Epithelial cell of esophagus (primary cell): ENCODE measurements around the gene NUDT21.
A peak's percentile ranks its signal among the peaks of the same experiment; 100 is the strongest.
"Not testable (repeated sequence)": the region's sequence is repeated elsewhere in the genome, so short reads cannot be mapped to it uniquely, and the experiment has no call there.

ENCODE experiments used
- DNase-seq: peaks from one replicate; pipeline ENCODE4 v3.0.0; 2010; ENCODE audit warnings: low read depth
- H3K4me3 ChIP-seq: 2 replicates; pipeline ENCODE4 v1.5.1; 2011; ENCODE audit warnings: mild to moderate bottlenecking, low read length, control low read depth
- CTCF ChIP-seq: IDR thresholded peaks from 2 replicates; pipeline ENCODE4 v1.5.1; 2011; ENCODE audit warnings: low read depth, mild to moderate bottlenecking, low read length, control low read depth, inconsistent platforms; ENCODE audit not compliant: insufficient read depth; ENCODE audit errors: missing control alignments

NUDT21 gene

GRCh38 chr16:56409195-56409594 is 41.9 kb downstream of the NUDT21 start:
- H3K4me3 ChIP-seq = no peak overlapping the region
- TF ChIP-seq CTCF = no peak
- peak; percentile 91 for DNase-seq

- no peak for TF ChIP-seq CTCF
- peak; percentile 60 for DNase-seq
- H3K4me3 ChIP-seq = no peak overlapping the region
Measured at GRCh38 chr16:56408379-56409098, 42.6 kb downstream of the NUDT21 start.

GRCh38 chr16:56405977-56406672 is 45.0 kb downstream of the NUDT21 start:
- H3K4me3 ChIP-seq = no peak overlapping the region
- no peak for TF ChIP-seq CTCF
- DNase-seq = no peak

GRCh38 chr16:56401482-56401881 is 49.6 kb downstream of the NUDT21 start:
- peak; percentile 38 for DNase-seq
- no peak overlapping the region for H3K4me3 ChIP-seq
- TF ChIP-seq CTCF = peak; percentile 41

GRCh38 chr16:56400458-56400857 is 50.7 kb downstream of the NUDT21 start:
- no peak for DNase-seq
- H3K4me3 ChIP-seq = no peak overlapping the region
- TF ChIP-seq CTCF = no peak

- TF ChIP-seq CTCF = no peak
- no peak for DNase-seq
Measured at GRCh38 chr16:56399486-56399885, 51.6 kb downstream of the NUDT21 start.

GRCh38 chr16:56399047-56399446 is 52.1 kb downstream of the NUDT21 start:
- no peak for DNase-seq
- H3K4me3 ChIP-seq = no peak overlapping the region
- TF ChIP-seq CTCF = no peak

More at GRCh38 chr16:56399486-56399885, 51.6 kb downstream of the NUDT21 start:
- H3K4me3 ChIP-seq = no peak overlapping the region

GRCh38 chr16:56396724-56397123 is 54.4 kb downstream of the NUDT21 start:
- H3K4me3 ChIP-seq, DNase-seq: not testable (repeated sequence)
